AG04449 (cell line): Measurements from ENCODE around the gene PELI2.

Experiments used
- CTCF ChIA-PET: fragments of 350-600 bp; formaldehyde crosslinking; extraction: SDS; loops from one replicate; lab custom pipeline; 2021; ENCODE audit warnings: antibody characterized with exemption; lab: Yijun Ruan, JAX
- POLR2A ChIA-PET: fragments of 400-600, 350-600 bp; formaldehyde crosslinking; extraction: SDS; loops from one replicate; lab custom pipeline; 2020; ENCODE audit warnings: antibody characterized with exemption, inconsistent platforms; lab: Yijun Ruan, JAX
- DNase-seq: peaks from one replicate; pipeline ENCODE4 v3.0.0-alpha.2; 2010; ENCODE audit warnings: low read depth, low spot score
- H3K4me3 ChIP-seq: 2 replicates; pipeline ENCODE4 v1.5.1; 2011; ENCODE audit warnings: low read depth, mild to moderate bottlenecking, control low read depth, low read length
- CTCF ChIP-seq: IDR thresholded peaks from one replicate; pipeline ENCODE4 v1.5.1; 2011; ENCODE audit warnings: mild to moderate bottlenecking, moderate library complexity, low read length, control low read depth, inconsistent platforms; ENCODE audit not compliant: insufficient read depth; ENCODE audit errors: missing control alignments

PELI2 gene

GRCh38 chr14:56129092-56129491, 10.9 kb downstream of the PELI2 start:
- TF ChIP-seq CTCF, result no peak
- ChIA-PET POLR2A (no interaction called here), CTCF (no interaction called here)
- H3K4me3 ChIP-seq, result no peak overlapping the region
- no peak for DNase-seq

DNA sequence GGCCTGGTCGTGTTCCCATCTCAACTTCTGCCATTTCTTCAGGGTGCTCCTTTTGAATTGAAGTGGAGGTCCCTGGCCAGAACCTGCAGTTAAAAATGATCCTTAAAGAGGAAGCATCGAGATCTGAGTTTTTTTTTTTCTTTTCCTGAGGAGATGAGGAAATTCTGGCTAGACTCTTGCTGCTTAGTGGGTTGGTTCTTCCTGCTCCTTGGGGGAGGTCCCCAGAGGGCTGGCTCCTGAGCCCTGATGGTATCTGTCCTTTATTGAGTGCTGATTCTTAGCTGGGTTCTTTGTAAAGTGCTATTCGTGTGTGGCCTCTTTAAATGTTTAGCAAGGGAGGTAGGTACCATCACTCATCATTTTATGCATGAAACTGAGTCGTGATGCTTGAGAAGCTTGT, 11.7 kb downstream of the PELI2 start:
- no peak overlapping the region for H3K4me3 ChIP-seq
- CTCF ChIA-PET, result no interaction called here
- TF ChIP-seq CTCF, result no peak
- POLR2A ChIA-PET, result no interaction called here
- DNase-seq, result no peak

GRCh38 chr14:56131004-56131864, 13.0 kb downstream of the PELI2 start:
- no peak overlapping the region for H3K4me3 ChIP-seq
- DNase-seq, result no peak
- ChIA-PET CTCF (interaction anchor here (0.9 kb wide), 1 partner anchor 46 kb away, joined by 3 read pairs; no protein-coding TSS in a partner anchor), POLR2A (no interaction called here)
- TF ChIP-seq CTCF, result no peak

GRCh38 chr14:56131865-56132833, 13.9 kb downstream of the PELI2 start:
- ChIA-PET CTCF (interaction anchor here (0.9 to 2.2 kb wide), 2 partner anchors 45 to 209 kb away, joined by 3 to 7 read pairs; no protein-coding TSS in a partner anchor), POLR2A (no interaction called here)
- DNase-seq, result no peak
- TF ChIP-seq CTCF, result no peak
- no peak overlapping the region for H3K4me3 ChIP-seq

GRCh38 chr14:56133547-56133946, 15.3 kb downstream of the PELI2 start:
- TF ChIP-seq CTCF, result no peak
- ChIA-PET CTCF (interaction anchor here (0.6 to 2.2 kb wide), 4 partner anchors 23 to 289 kb away, joined by 3 to 7 read pairs (median 3); no protein-coding TSS in a partner anchor), POLR2A (no interaction called here)
- no peak for DNase-seq
- no peak overlapping the region for H3K4me3 ChIP-seq
